ENCODE results near the gene WWTR1. TPM values are rescaled to one million over a fixed set of nuclear protein-coding genes. Genes with fewer than 3 reads are reported as not detected.
A peak's percentile ranks its signal among the peaks of the same experiment; 100 is the strongest.

Gene WWTR1
- total RNA-seq, 1 experiment from 2014 or later = 25.5 TPM

GRCh38 chr3:149657926-149658743 is at the start of gene WWTR1 (continued):
- no peak for TF ChIP-seq TEAD4 (CRISPR knock-in tag; IDR thresholded peaks at IDR 0.05)
- no peak for TF ChIP-seq IRF1 (CRISPR knock-in tag; IDR thresholded peaks at IDR 0.05)
- no peak for TF ChIP-seq NR1H2 (CRISPR knock-in tag; IDR thresholded peaks at IDR 0.05)
- TF ChIP-seq ZNF219 (CRISPR knock-in tag; IDR thresholded peaks at IDR 0.05; ENCODE audit: borderline replicate concordance) = no peak
- TF ChIP-seq MYBL2 (CRISPR knock-in tag; IDR thresholded peaks at IDR 0.05) = no peak
- TF ChIP-seq ZNF263 (CRISPR knock-in tag; IDR thresholded peaks at IDR 0.05; ENCODE audit: low read depth) = no peak
- TF ChIP-seq ETV6 (CRISPR knock-in tag; IDR thresholded peaks at IDR 0.05) = no peak
- 0 out of 2 replicates have a peak, but pooled peaks have one; percentile 41 for TF ChIP-seq ARID4B (CRISPR knock-in tag; IDR thresholded peaks at IDR 0.05; ENCODE audit: borderline replicate concordance)
- TF ChIP-seq MLX (CRISPR knock-in tag; IDR thresholded peaks at IDR 0.05) = no peak
- TF ChIP-seq AR (CRISPR knock-in tag; IDR thresholded peaks at IDR 0.05) = no peak
- no peak; the same call in 1 of the 2 replicates for TF ChIP-seq FOXK1 (CRISPR knock-in tag; IDR thresholded peaks at IDR 0.05)
- no peak for TF ChIP-seq SOX15 (CRISPR knock-in tag; IDR thresholded peaks at IDR 0.05)
- TF ChIP-seq CDX4 (CRISPR knock-in tag; IDR thresholded peaks at IDR 0.05; ENCODE audit: borderline replicate concordance) = no peak
- TF ChIP-seq E2F1 (CRISPR knock-in tag; IDR thresholded peaks at IDR 0.05) = no peak
- TF ChIP-seq ZNF416 (CRISPR knock-in tag; IDR thresholded peaks at IDR 0.05) = no peak

Data from WTC11 (cell line).